Prostate gland (tissue), 2 donors: ENCODE data around the gene SUN2.

Source experiments
- POLR2A ChIP-seq: fragments of 450-650 bp; IDR thresholded peaks from one replicate; pipeline ENCODE4 v1.6.1; 2016; ENCODE audit warnings: antibody characterized with exemption, mild to moderate bottlenecking
- POLR2AphosphoS5 ChIP-seq: sonication (generic); formaldehyde crosslinking; IDR thresholded peaks from one replicate; pipeline ENCODE4 v1.6.1; 2017; ENCODE audit warnings: antibody characterized with exemption
- TF ChIP-seq, protein P1 (sequence below), 4 experiments: fragments of 200-600 bp in 2 of 4; fragments of 450-650 bp in 2 of 4; sonication (generic) in 2 of 4; IDR thresholded peaks; 1 replicate in 3 of 4; 2 replicates in 1 of 4; pipeline ENCODE4 v1.5.1; 2016 to 2019; ENCODE audit warnings: antibody characterized with exemption in 4 of 4, mild to moderate bottlenecking in 2 of 4, moderate library complexity in 2 of 4

DNA sequence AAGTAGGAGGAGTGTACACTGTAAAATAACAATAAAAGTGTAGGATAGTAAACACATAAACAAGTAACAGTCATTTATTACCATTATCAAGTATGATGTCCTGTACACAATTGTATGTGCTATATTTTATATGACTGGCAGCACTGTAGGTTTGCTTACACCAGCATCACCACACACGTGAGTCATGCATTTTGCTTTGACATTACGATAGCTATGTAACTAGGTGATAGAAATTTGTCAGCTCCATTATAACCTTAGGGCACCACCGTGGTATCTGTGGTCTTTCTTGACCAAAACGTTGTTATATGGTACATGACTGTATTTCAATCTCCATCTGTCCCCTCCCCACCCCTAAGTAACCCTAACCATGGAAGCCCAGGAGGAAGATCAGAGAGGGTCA is 37.0 kb upstream of the SUN2 start:
- TF ChIP-seq, protein P1, sequence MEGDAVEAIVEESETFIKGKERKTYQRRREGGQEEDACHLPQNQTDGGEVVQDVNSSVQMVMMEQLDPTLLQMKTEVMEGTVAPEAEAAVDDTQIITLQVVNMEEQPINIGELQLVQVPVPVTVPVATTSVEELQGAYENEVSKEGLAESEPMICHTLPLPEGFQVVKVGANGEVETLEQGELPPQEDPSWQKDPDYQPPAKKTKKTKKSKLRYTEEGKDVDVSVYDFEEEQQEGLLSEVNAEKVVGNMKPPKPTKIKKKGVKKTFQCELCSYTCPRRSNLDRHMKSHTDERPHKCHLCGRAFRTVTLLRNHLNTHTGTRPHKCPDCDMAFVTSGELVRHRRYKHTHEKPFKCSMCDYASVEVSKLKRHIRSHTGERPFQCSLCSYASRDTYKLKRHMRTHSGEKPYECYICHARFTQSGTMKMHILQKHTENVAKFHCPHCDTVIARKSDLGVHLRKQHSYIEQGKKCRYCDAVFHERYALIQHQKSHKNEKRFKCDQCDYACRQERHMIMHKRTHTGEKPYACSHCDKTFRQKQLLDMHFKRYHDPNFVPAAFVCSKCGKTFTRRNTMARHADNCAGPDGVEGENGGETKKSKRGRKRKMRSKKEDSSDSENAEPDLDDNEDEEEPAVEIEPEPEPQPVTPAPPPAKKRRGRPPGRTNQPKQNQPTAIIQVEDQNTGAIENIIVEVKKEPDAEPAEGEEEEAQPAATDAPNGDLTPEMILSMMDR (IDR thresholded peaks at IDR 0.05): no peak
- TF ChIP-seq POLR2A (no peak), POLR2AphosphoS5 (no peak)
